ENCODE results near the gene BHLHA9.

The BHLHA9 gene

GRCh38 chr17:1223662-1224061 lies 46.6 kb upstream of the BHLHA9 start:
- no peaks in the 10 kb centered on the region for H3K9me2 ChIP-seq (replicated peaks; ENCODE audit: low read depth, low read length)
- H3K4me3 ChIP-seq (ENCODE audit: low read length, poor library complexity, severe bottlenecking): no peak overlapping the region
- H3K36me3 ChIP-seq (ENCODE audit: insufficient read depth, low read length): no peaks in the 10 kb centered on the region
- H3K9me3 ChIP-seq (ENCODE audit: insufficient read depth, low read depth, low read length): no peaks in the 10 kb centered on the region
- H3K27me3 ChIP-seq (ENCODE audit: insufficient read depth, low read length, poor library complexity, severe bottlenecking): no peaks in the 10 kb centered on the region
- no peak overlapping the region for H2AFZ ChIP-seq (ENCODE audit: low read length)
- H3K4me1 ChIP-seq (ENCODE audit: insufficient read depth, low read length, poor library complexity, severe bottlenecking): no peaks in the 10 kb centered on the region
- H3F3A ChIP-seq (ENCODE audit: low read depth): no peaks in the 10 kb centered on the region
- no peak overlapping the region for H3K9ac ChIP-seq (ENCODE audit: low read depth, low read length, poor library complexity, severe bottlenecking)
- no peak overlapping the region for H3K4me2 ChIP-seq (ENCODE audit: low read depth, low read length, poor library complexity, severe bottlenecking)
- H3K79me2 ChIP-seq (ENCODE audit: insufficient read depth, low read length): no peaks in the 10 kb centered on the region
- TF ChIP-seq CTCF (conservative IDR thresholded peaks at IDR 0.05; ENCODE audit: low read length): no peak
- TF ChIP-seq EZH2phosphoT487 (IDR thresholded peaks at IDR 0.05; ENCODE audit: borderline replicate concordance): no peak
- no peaks in the 10 kb centered on the region for H4K20me1 ChIP-seq (ENCODE audit: insufficient read depth, low read length, poor library complexity, severe bottlenecking)

GRCh38 chr17:1224330-1224729 lies 45.9 kb upstream of the BHLHA9 start:
- Histone ChIP-seq H3K9me2 (replicated peaks; ENCODE audit: low read depth, low read length) (no peaks in the 10 kb centered on the region), H3K9me3 (ENCODE audit: insufficient read depth, low read depth, low read length) (no peaks in the 10 kb centered on the region), H3F3A (ENCODE audit: low read depth) (no peaks in the 10 kb centered on the region), H3K27me3 (ENCODE audit: insufficient read depth, low read length, poor library complexity, severe bottlenecking) (no peaks in the 10 kb centered on the region), H3K4me1 (ENCODE audit: insufficient read depth, low read length, poor library complexity, severe bottlenecking) (no peaks in the 10 kb centered on the region), H3K9ac (ENCODE audit: low read depth, low read length, poor library complexity, severe bottlenecking) (no peak overlapping the region), H3K36me3 (ENCODE audit: insufficient read depth, low read length) (no peaks in the 10 kb centered on the region), H4K20me1 (ENCODE audit: insufficient read depth, low read length, poor library complexity, severe bottlenecking) (no peaks in the 10 kb centered on the region), H2AFZ (ENCODE audit: low read length) (no peak overlapping the region), H3K4me3 (ENCODE audit: low read length, poor library complexity, severe bottlenecking) (no peak overlapping the region), H3K79me2 (ENCODE audit: insufficient read depth, low read length) (no peaks in the 10 kb centered on the region), H3K4me2 (ENCODE audit: low read depth, low read length, poor library complexity, severe bottlenecking) (no peak overlapping the region)
- TF ChIP-seq CTCF (conservative IDR thresholded peaks at IDR 0.05; ENCODE audit: low read length) (no peak), EZH2phosphoT487 (IDR thresholded peaks at IDR 0.05; ENCODE audit: borderline replicate concordance) (no peak)

- no peak overlapping the region for H3K4me2 ChIP-seq (ENCODE audit: low read depth, low read length, poor library complexity, severe bottlenecking)
- H2AFZ ChIP-seq (ENCODE audit: low read length): no peak overlapping the region
- no peaks in the 10 kb centered on the region for H3F3A ChIP-seq (ENCODE audit: low read depth)
- H3K9me2 ChIP-seq (replicated peaks; ENCODE audit: low read depth, low read length): no peaks in the 10 kb centered on the region
- no peak for TF ChIP-seq CTCF (conservative IDR thresholded peaks at IDR 0.05; ENCODE audit: low read length)
- no peak overlapping the region for H3K9ac ChIP-seq (ENCODE audit: low read depth, low read length, poor library complexity, severe bottlenecking)
- H3K27me3 ChIP-seq (ENCODE audit: insufficient read depth, low read length, poor library complexity, severe bottlenecking): no peaks in the 10 kb centered on the region
- no peaks in the 10 kb centered on the region for H3K9me3 ChIP-seq (ENCODE audit: insufficient read depth, low read depth, low read length)
- no peak overlapping the region for H3K4me3 ChIP-seq (ENCODE audit: low read length, poor library complexity, severe bottlenecking)
- no peaks in the 10 kb centered on the region for H4K20me1 ChIP-seq (ENCODE audit: insufficient read depth, low read length, poor library complexity, severe bottlenecking)
- no peaks in the 10 kb centered on the region for H3K36me3 ChIP-seq (ENCODE audit: insufficient read depth, low read length)
- H3K4me1 ChIP-seq (ENCODE audit: insufficient read depth, low read length, poor library complexity, severe bottlenecking): no peaks in the 10 kb centered on the region
- no peaks in the 10 kb centered on the region for H3K79me2 ChIP-seq (ENCODE audit: insufficient read depth, low read length)
Measured at GRCh38 chr17:1226308-1226707, 43.9 kb upstream of the BHLHA9 start.

Measured in Loucy (cell line).